PC-3 (cell line): ENCODE data around the gene ZBTB37. TPM values are rescaled to one million over a fixed set of nuclear protein-coding genes. Genes with fewer than 3 reads are reported as not detected.

Source experiments
- ATAC-seq: fragments of 200-7000 bp; cut with Tn5 transposase; 2 replicates; pipeline ENCODE4 v1.9.1; 2020; ENCODE audit warnings: mild to moderate bottlenecking, moderate library complexity
- BruUV-seq: library from RNA; stranded (reverse); fragments of 400-500 nt; replicated peaks from 2 replicates; lab custom pipeline; 2021; lab: Mats Ljungman, UMichigan
- CTCF ChIA-PET: fragments of 300-600 bp; sonication (Branson Sonifier 250); formaldehyde crosslinking; loops from one replicate; lab custom pipeline; 2022; ENCODE audit warnings: antibody characterized with exemption; lab: Charles Lee
- POLR2A ChIA-PET: fragments of 300-600 bp; sonication (Branson Sonifier 250); formaldehyde crosslinking; loops from one replicate; lab custom pipeline; 2022; ENCODE audit warnings: antibody characterized with exemption; ENCODE audit not compliant: unreplicated experiment; lab: Charles Lee
- DNase-seq: peaks from one replicate; pipeline ENCODE4 v3.0.0-alpha.2; 2015
- H2AFZ ChIP-seq: fragments of 300-600 bp; sonication (generic); 2 replicates; pipeline ENCODE4 v1.6.0; 2016; ENCODE audit warnings: antibody characterized with exemption, low read length
- H3F3A ChIP-seq: fragments of 300-600 bp; sonication (generic); one replicate; pipeline ENCODE4 v1.6.0; 2017; ENCODE audit warnings: antibody characterized with exemption, low read length, control low read depth, mild to moderate bottlenecking; ENCODE audit not compliant: unreplicated experiment
- H3K27ac ChIP-seq: fragments of 300-600 bp; sonication (generic); 2 replicates; pipeline ENCODE4 v1.5.1; 2016; ENCODE audit warnings: mild to moderate bottlenecking, low read length
- H3K27me3 ChIP-seq: fragments of 300-600 bp; sonication (generic); 2 replicates; pipeline ENCODE4 v1.6.1; 2016; ENCODE audit warnings: low read length, mixed read lengths
- H3K36me3 ChIP-seq: fragments of 300-600 bp; sonication (generic); 2 replicates; pipeline ENCODE4 v1.6.1; 2016; ENCODE audit warnings: low read depth, mixed run types, low read length, mixed read lengths
- H3K4me1 ChIP-seq: fragments of 300-600 bp; sonication (generic); 2 replicates; pipeline ENCODE4 v1.5.1; 2016; ENCODE audit warnings: low read length; ENCODE audit not compliant: insufficient read depth
- H3K4me2 ChIP-seq: fragments of 300-600 bp; sonication (generic); 2 replicates; pipeline ENCODE4 v1.6.0; 2016; ENCODE audit warnings: low read length
- H3K4me3 ChIP-seq: fragments of 300-600 bp; sonication (generic); 2 replicates; pipeline ENCODE4 v1.5.1; 2016; ENCODE audit warnings: mild to moderate bottlenecking, low read length, mixed read lengths
- H3K79me2 ChIP-seq: fragments of 300-600 bp; sonication (generic); 2 replicates; pipeline ENCODE4 v1.6.1; 2017; ENCODE audit warnings: low read length, mixed read lengths
- H3K9ac ChIP-seq: fragments of 300-600 bp; sonication (generic); 2 replicates; pipeline ENCODE4 v1.6.0; 2016; ENCODE audit warnings: mild to moderate bottlenecking, low read length
- H3K9me2 ChIP-seq: fragments of 300-600 bp; sonication (generic); replicated peaks from 2 replicates; pipeline ENCODE4 v1.6.1; 2016; ENCODE audit warnings: mixed run types, low read length, mixed read lengths
- H3K9me3 ChIP-seq: fragments of 300-600 bp; sonication (generic); 2 replicates; pipeline ENCODE4 v1.6.1; 2016; ENCODE audit warnings: low read length, mixed read lengths
- H4K20me1 ChIP-seq: fragments of 300-600 bp; sonication (generic); 2 replicates; pipeline ENCODE4 v1.6.1; 2016; ENCODE audit warnings: low read length, mixed read lengths
- CTCF ChIP-seq: fragments of 300-600 bp; sonication (generic); conservative IDR thresholded peaks from 2 replicates; pipeline ENCODE4 v1.5.1; 2017; ENCODE audit warnings: antibody characterized with exemption, low read depth, mild to moderate bottlenecking, low read length
- EZH2 ChIP-seq: fragments of 300-600 bp; sonication (generic); IDR thresholded peaks from one replicate; pipeline ENCODE4 v1.6.1; 2017; ENCODE audit warnings: antibody characterized with exemption, mild to moderate bottlenecking, low read length; ENCODE audit not compliant: unreplicated experiment
- EZH2phosphoT487 ChIP-seq: fragments of 300-600 bp; sonication (generic); IDR thresholded peaks from 2 replicates; pipeline ENCODE4 v1.6.1; 2018; ENCODE audit warnings: mild to moderate bottlenecking, antibody characterized with exemption, low read length, borderline replicate concordance
- intact Hi-C: fragments of 100-400 bp; cut with micrococcal nuclease; formaldehyde crosslinking; loops from 2 replicates; pipeline ENCODE4 v1.9.0; 2023
- total RNA-seq: library from RNA; depleted of rRNA; stranded (reverse); fragments of >200 nt; gene quantifications from 2 replicates; pipeline ENCODE4 v1.2.3, GENCODE V29; 2014

Gene ZBTB37
- total RNA-seq, 1 experiment from 2014 or later, result 1.5 TPM

- Histone ChIP-seq H3K4me2 (no peak overlapping the region), H3K9me2 (no peaks in the 10 kb centered on the region), H3F3A (no peaks in the 10 kb centered on the region), H3K9me3 (no peaks in the 10 kb centered on the region), H3K27me3 (no peaks in the 10 kb centered on the region), H3K27ac (no peak overlapping the region), H3K9ac (no peak overlapping the region), H3K36me3 (peaks cover 19% of the 10 kb centered on the region), H3K4me3 (no peak overlapping the region), H4K20me1 (no peaks in the 10 kb centered on the region), H2AFZ (no peak overlapping the region), H3K79me2 (no peaks in the 10 kb centered on the region), H3K4me1 (no peaks in the 10 kb centered on the region)
- ATAC-seq, result no peak
- no TSS peak for BruUV-seq
- no peak for DNase-seq
- POLR2A ChIA-PET, result no interaction called here
- CTCF ChIA-PET, result no interaction called here
- TF ChIP-seq CTCF (no peak), EZH2 (no peak), EZH2phosphoT487 (no peak)
- intact Hi-C loops, result loop anchor here (10.0 kb wide), 1 partner anchor 223 kb away; no protein-coding TSS in a partner anchor
These were observed 16.1 kb upstream of the ZBTB37 start for GRCh38 chr1:173852105-173852504.

GRCh38 chr1:173853074-173853473 is 15.1 kb upstream of the ZBTB37 start:
- Histone ChIP-seq H3K4me1 (no peaks in the 10 kb centered on the region), H3F3A (peaks cover 1% of the 10 kb centered on the region), H3K36me3 (peaks cover 20% of the 10 kb centered on the region), H3K27ac (no peak overlapping the region), H3K79me2 (no peaks in the 10 kb centered on the region), H3K4me2 (no peak overlapping the region), H3K9ac (no peak overlapping the region), H2AFZ (no peak overlapping the region), H3K27me3 (no peaks in the 10 kb centered on the region), H3K9me3 (no peaks in the 10 kb centered on the region), H3K4me3 (no peak overlapping the region), H3K9me2 (no peaks in the 10 kb centered on the region), H4K20me1 (no peaks in the 10 kb centered on the region)
- intact Hi-C loops, result loop anchor here (10.0 kb wide), 1 partner anchor 222 kb away; no protein-coding TSS in a partner anchor
- peak; percentile 64 for ATAC-seq
- BruUV-seq, result no TSS peak
- ChIA-PET POLR2A (no interaction called here), CTCF (no interaction called here)
- DNase-seq, result no peak
- TF ChIP-seq CTCF, result no peak
- no peak for TF ChIP-seq EZH2
- no peak for TF ChIP-seq EZH2phosphoT487

DNA sequence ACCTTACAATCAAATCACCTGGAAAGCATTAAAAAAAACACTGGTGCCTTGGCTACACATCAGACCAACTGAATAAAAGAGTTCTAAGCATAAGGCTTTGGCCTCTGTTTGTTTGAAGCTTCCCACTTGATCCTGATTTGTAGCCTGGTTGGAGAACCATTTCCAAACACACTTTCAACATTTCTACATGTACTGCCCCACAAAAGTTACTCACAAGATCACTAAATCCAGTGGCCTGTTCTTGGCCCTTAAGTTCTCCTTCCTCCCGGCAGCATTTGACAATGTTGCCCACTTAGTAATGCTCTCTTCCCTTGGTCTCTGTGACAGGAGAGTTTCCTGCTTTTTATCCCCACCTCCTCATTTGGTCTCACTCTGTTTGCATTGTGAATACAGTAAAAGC is 12.2 kb upstream of the ZBTB37 start:
- Histone ChIP-seq H3K36me3 (peaks cover 8% of the 10 kb centered on the region), H3K9ac (no peak overlapping the region), H2AFZ (no peak overlapping the region), H3F3A (peaks cover 3% of the 10 kb centered on the region), H3K27ac (no peak overlapping the region), H3K9me3 (no peaks in the 10 kb centered on the region), H3K27me3 (no peaks in the 10 kb centered on the region), H3K4me3 (no peak overlapping the region), H3K4me1 (no peaks in the 10 kb centered on the region), H3K4me2 (no peak overlapping the region), H3K79me2 (no peaks in the 10 kb centered on the region), H3K9me2 (no peaks in the 10 kb centered on the region), H4K20me1 (no peaks in the 10 kb centered on the region)
- DNase-seq, result no peak
- TF ChIP-seq EZH2 (no peak), CTCF (no peak), EZH2phosphoT487 (no peak)
- ATAC-seq, result no peak
- ChIA-PET CTCF (no interaction called here), POLR2A (no interaction called here)
- intact Hi-C loops, result loop anchor here (10.0 kb wide), 1 partner anchor 219 kb away; no protein-coding TSS in a partner anchor
- no TSS peak for BruUV-seq
